GM12878 (cell line): Measurements from ENCODE around the gene EHBP1. TPM values are rescaled to one million over a fixed set of nuclear protein-coding genes. Genes with fewer than 3 reads are reported as not detected.

Experiments
- ATAC-seq: fragments of 200-7000 bp; cut with Tn5 transposase; 3 replicates; pipeline ENCODE4 v1.9.1; 2020; ENCODE audit warnings: mild to moderate bottlenecking, moderate library complexity
- BruUV-seq: library from RNA; stranded (reverse); fragments of 400-500 nt; replicated peaks from 2 replicates; lab custom pipeline; 2021; lab: Mats Ljungman, UMichigan
- CTCF ChIA-PET: fragments of 300-600 bp; sonication (Branson Sonifier 250); formaldehyde crosslinking; extraction: SDS; loops from one replicate; lab custom pipeline; 2021; ENCODE audit warnings: inconsistent platforms; lab: Yijun Ruan, JAX
- POLR2A ChIA-PET: fragments of 350-600 bp; formaldehyde crosslinking; extraction: SDS; loops from one replicate; lab custom pipeline; 2021; ENCODE audit warnings: inconsistent platforms; lab: Charles Lee
- RAD21 ChIA-PET: fragments of 300-600 bp; sonication (Branson Sonifier 250); formaldehyde crosslinking; loops from one replicate; lab custom pipeline; 2023; ENCODE audit warnings: antibody characterized with exemption; ENCODE audit not compliant: unreplicated experiment; lab: Charles Lee
- SMC1A ChIA-PET: fragments of 300-600 bp; sonication (Branson Sonifier 250); formaldehyde crosslinking; loops from one replicate; lab custom pipeline; 2023; ENCODE audit not compliant: unreplicated experiment, uncharacterized antibody; lab: Charles Lee
- DNase-seq: peaks from one replicate; pipeline ENCODE4 v3.0.0-alpha.2; 2011; ENCODE audit warnings: low read depth, low spot score
- FAIRE-seq: peaks from 3 replicates; lab custom pipeline; 2011; peaks lifted over from hg19 to GRCh38; lab: Jason Lieb, UNC
- H2AFZ ChIP-seq: 2 replicates; pipeline ENCODE4 v1.6.0; 2011; ENCODE audit warnings: low read depth, low read length, control low read depth; ENCODE audit not compliant: control insufficient read depth
- H3K27ac ChIP-seq: 2 replicates; pipeline ENCODE4 v1.5.1; 2011; ENCODE audit warnings: control low read depth; ENCODE audit not compliant: control insufficient read depth, insufficient read depth
- H3K27me3 ChIP-seq, 2 experiments: replicated peaks in 1 of 2; 2 replicates each; pipeline versions ENCODE4 v1.6.0 to v1.6.1; 2011; ENCODE audit warnings: low read length in 1 of 2; ENCODE audit not compliant: control insufficient read depth in 2 of 2, insufficient read depth in 2 of 2
- H3K36me3 ChIP-seq, 2 experiments: 2 replicates each; pipeline ENCODE4 v1.5.1; 2011; ENCODE audit warnings: low read length in 1 of 2; ENCODE audit not compliant: control insufficient read depth in 2 of 2, insufficient read depth in 2 of 2
- H3K4me1 ChIP-seq: 2 replicates; pipeline ENCODE4 v1.6.1; 2011; ENCODE audit warnings: mild to moderate bottlenecking, low read length, moderate library complexity, mixed read lengths; ENCODE audit not compliant: control insufficient read depth, insufficient read depth
- H3K4me2 ChIP-seq: 2 replicates; pipeline ENCODE4 v1.6.0; 2011; ENCODE audit warnings: control low read depth; ENCODE audit not compliant: control insufficient read depth, insufficient read depth
- H3K4me3 ChIP-seq: fragments of 200-600 bp; sonication (generic); 2 replicates; pipeline ENCODE4 v1.5.1; 2016
- H3K79me2 ChIP-seq: 2 replicates; pipeline ENCODE4 v1.6.0; 2011; ENCODE audit warnings: low read length; ENCODE audit not compliant: control insufficient read depth, insufficient read depth
- H3K9ac ChIP-seq: 2 replicates; pipeline ENCODE4 v1.8.0; 2011; ENCODE audit warnings: low read length, control low read depth, mixed read lengths; ENCODE audit not compliant: control insufficient read depth, insufficient read depth
- H3K9me3 ChIP-seq: replicated peaks from 3 replicates; pipeline ENCODE4 v1.5.1; 2011; ENCODE audit warnings: mild to moderate bottlenecking, low read length; ENCODE audit not compliant: control insufficient read depth, insufficient read depth
- H4K20me1 ChIP-seq: 2 replicates; pipeline ENCODE4 v1.6.0; 2011; ENCODE audit not compliant: control insufficient read depth, insufficient read depth
- NFYA ChIP-seq: IDR thresholded peaks from 2 replicates; pipeline ENCODE4 v1.6.1; 2011; ENCODE audit warnings: low read depth, mild to moderate bottlenecking, low read length, improper control_type of control experiment, borderline replicate concordance
- POLR2AphosphoS5 ChIP-seq: IDR thresholded peaks from 2 replicates; pipeline ENCODE4 v1.6.1; 2011; ENCODE audit warnings: mild to moderate bottlenecking, low read length, inconsistent platforms
- SREBF2 ChIP-seq: IDR thresholded peaks from 2 replicates; pipeline ENCODE4 v1.6.1; 2012; ENCODE audit warnings: mild to moderate bottlenecking, low read length
- WRNIP1 ChIP-seq: IDR thresholded peaks from 2 replicates; pipeline ENCODE4 v1.6.1; 2011; ENCODE audit warnings: low read depth, low read length, improper control_type of control experiment, borderline replicate concordance
- ZNF592 ChIP-seq: fragments of 450-650 bp; IDR thresholded peaks from 2 replicates; pipeline ENCODE4 v1.6.1; 2017; ENCODE audit warnings: mild to moderate bottlenecking, moderate library complexity
- ZZZ3 ChIP-seq: IDR thresholded peaks from 2 replicates; pipeline ENCODE4 v1.6.1; 2011; ENCODE audit warnings: low read depth; ENCODE audit not compliant: control insufficient read depth, insufficient read length
- WGBS: methylation state at CpG from one replicate; pipeline ENCODE4 v1.1.6; 2016; ENCODE audit warnings: low lambda C conversion rate; ENCODE audit not compliant: insufficient replicate concordance, insufficient coverage; ENCODE audit errors: missing lambda C conversion rate; 5-methylcytosine and 5-hydroxymethylcytosine counted together
- in situ Hi-C: fragments of 300-500 bp; cut with MboI; formaldehyde crosslinking; loops from 9 replicates; pipeline ENCODE4 v1.14.3; 2018; ENCODE audit warnings: mixed read lengths
- intact Hi-C: fragments of 100-400 bp; cut with micrococcal nuclease; formaldehyde crosslinking; loops from one replicate; pipeline ENCODE4 v1.14.2; 2022; ENCODE audit not compliant: unreplicated experiment
- polyA plus RNA-seq, 11 experiments: library from polyadenylated mRNA; depleted of rRNA in 4 of 11; unstranded in 6 of 11; stranded (reverse) in 5 of 11; fragments of >200 nt; fragmentation: Nextera tagmentation in 4 of 11; fragmentation: Illumina TruSeq in 1 of 11; extraction: Ambion mirVana in 4 of 11; extraction: Trizol in 1 of 11; gene quantifications; 1 replicate in 1 of 11; 2 replicates in 10 of 11; pipeline versions ENCODE4 v1.2.1 to v1.2.3, GENCODE V29; 2011 to 2016; ENCODE audit warnings: inconsistent platforms in 2 of 11, missing spikeins in 2 of 11, low read depth in 1 of 11
- total RNA-seq, 4 experiments: library from RNA; depleted of rRNA in 3 of 4; stranded (reverse); fragments of >200 nt in 3 of 4; fragmentation: Illumina TruSeq in 1 of 4; extraction: Trizol in 1 of 4; gene quantifications; 2 replicates each; pipeline versions ENCODE4 v1.2.1 to v1.2.3, GENCODE V29; 2013 to 2021

EHBP1 gene
- total and polyA plus RNA-seq, 10 of the 15 experiments (the other 5 are each of a cell fraction or from before 2014, with no cell fraction given), result 5.7 to 26.1 (median 13.6) TPM

- no peaks in the 10 kb centered on the region for H4K20me1 ChIP-seq
- H2AFZ ChIP-seq, result no peak overlapping the region
- WGBS, result 97% methylated on average over 4 of the region's 4 CpGs
- TF ChIP-seq ZZZ3 (no peak), POLR2AphosphoS5 (no peak), WRNIP1 (no peak), NFYA (no peak), ZNF592 (no peak), SREBF2 (no peak)
- ChIA-PET RAD21 (no interaction called here), POLR2A (no interaction called here), SMC1A (interaction anchor here (0.7 kb wide), 1 partner anchor 156 kb away, joined by 3 read pairs; no protein-coding TSS in a partner anchor), CTCF (no interaction called here)
- BruUV-seq, result no TSS peak
- no peaks in the 10 kb centered on the region for H3K27me3 ChIP-seq
- H3K27ac ChIP-seq, result no peak overlapping the region
- H3K9me3 ChIP-seq, result no peaks in the 10 kb centered on the region
- in situ Hi-C loops (no loop called here), intact Hi-C loops (no loop called here)
- no peak overlapping the region for H3K4me2 ChIP-seq
- no peak overlapping the region for H3K4me3 ChIP-seq
- no peak overlapping the region for H3K9ac ChIP-seq
- no peak for FAIRE-seq
- H3K79me2 ChIP-seq, result no peaks in the 10 kb centered on the region
- 0 out of 4 replicates have a peak, but pooled peaks cover 0 to 3% of the 10 kb centered on the region in 2 experiments for H3K36me3 ChIP-seq
- no peak for ATAC-seq
- DNase-seq, result no peak
- no peaks in the 10 kb centered on the region for H3K4me1 ChIP-seq
Observed at GRCh38 chr2:63003351-63003750, 297.8 kb downstream of the EHBP1 start.
